ENCODE results near the gene A2M.

DNA sequence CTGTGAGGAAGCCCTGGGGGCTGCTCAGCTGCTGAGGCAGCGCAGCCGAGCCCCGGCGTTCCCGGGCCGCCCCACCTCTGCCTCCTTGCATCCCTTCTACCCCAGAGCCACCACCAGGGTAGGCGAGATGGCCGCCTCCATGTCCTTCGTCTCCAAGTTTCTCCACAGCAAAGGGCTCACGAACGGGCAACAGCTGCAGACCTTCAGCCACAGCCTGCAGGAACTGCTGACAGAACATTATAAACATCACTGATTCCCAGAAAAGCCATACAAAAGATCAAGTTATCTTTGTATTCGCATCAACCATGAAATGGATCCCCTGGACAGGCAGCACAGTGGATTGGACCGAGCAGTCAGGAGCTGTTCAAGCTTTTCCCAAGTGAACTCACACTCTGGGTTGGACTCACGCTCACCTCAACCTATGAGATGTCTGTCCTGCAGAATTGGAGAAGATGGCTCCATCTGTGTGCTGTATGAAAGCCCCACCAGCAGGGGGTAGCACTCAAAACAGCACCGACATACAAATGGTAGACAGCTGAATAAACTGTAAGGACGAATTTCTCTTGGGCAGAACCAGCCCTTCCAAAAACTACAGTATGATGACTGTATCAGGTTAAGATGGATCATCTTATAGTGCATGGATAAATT, 19.4 kb upstream of the A2M start:
- no peak for TF ChIP-seq POLR2A (IDR thresholded peaks at IDR 0.05; ENCODE audit: low read length)
- TF ChIP-seq, protein P1, sequence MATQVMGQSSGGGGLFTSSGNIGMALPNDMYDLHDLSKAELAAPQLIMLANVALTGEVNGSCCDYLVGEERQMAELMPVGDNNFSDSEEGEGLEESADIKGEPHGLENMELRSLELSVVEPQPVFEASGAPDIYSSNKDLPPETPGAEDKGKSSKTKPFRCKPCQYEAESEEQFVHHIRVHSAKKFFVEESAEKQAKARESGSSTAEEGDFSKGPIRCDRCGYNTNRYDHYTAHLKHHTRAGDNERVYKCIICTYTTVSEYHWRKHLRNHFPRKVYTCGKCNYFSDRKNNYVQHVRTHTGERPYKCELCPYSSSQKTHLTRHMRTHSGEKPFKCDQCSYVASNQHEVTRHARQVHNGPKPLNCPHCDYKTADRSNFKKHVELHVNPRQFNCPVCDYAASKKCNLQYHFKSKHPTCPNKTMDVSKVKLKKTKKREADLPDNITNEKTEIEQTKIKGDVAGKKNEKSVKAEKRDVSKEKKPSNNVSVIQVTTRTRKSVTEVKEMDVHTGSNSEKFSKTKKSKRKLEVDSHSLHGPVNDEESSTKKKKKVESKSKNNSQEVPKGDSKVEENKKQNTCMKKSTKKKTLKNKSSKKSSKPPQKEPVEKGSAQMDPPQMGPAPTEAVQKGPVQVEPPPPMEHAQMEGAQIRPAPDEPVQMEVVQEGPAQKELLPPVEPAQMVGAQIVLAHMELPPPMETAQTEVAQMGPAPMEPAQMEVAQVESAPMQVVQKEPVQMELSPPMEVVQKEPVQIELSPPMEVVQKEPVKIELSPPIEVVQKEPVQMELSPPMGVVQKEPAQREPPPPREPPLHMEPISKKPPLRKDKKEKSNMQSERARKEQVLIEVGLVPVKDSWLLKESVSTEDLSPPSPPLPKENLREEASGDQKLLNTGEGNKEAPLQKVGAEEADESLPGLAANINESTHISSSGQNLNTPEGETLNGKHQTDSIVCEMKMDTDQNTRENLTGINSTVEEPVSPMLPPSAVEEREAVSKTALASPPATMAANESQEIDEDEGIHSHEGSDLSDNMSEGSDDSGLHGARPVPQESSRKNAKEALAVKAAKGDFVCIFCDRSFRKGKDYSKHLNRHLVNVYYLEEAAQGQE (IDR thresholded peaks at IDR 0.05) = no peak
- no peak for TF ChIP-seq EP300 (IDR thresholded peaks at IDR 0.05)
- TF ChIP-seq MAFK (IDR thresholded peaks at IDR 0.05; ENCODE audit: partially characterized antibody) = peak; percentile 17
- TF ChIP-seq, protein P2, sequence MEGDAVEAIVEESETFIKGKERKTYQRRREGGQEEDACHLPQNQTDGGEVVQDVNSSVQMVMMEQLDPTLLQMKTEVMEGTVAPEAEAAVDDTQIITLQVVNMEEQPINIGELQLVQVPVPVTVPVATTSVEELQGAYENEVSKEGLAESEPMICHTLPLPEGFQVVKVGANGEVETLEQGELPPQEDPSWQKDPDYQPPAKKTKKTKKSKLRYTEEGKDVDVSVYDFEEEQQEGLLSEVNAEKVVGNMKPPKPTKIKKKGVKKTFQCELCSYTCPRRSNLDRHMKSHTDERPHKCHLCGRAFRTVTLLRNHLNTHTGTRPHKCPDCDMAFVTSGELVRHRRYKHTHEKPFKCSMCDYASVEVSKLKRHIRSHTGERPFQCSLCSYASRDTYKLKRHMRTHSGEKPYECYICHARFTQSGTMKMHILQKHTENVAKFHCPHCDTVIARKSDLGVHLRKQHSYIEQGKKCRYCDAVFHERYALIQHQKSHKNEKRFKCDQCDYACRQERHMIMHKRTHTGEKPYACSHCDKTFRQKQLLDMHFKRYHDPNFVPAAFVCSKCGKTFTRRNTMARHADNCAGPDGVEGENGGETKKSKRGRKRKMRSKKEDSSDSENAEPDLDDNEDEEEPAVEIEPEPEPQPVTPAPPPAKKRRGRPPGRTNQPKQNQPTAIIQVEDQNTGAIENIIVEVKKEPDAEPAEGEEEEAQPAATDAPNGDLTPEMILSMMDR (IDR thresholded peaks at IDR 0.05) = 0 out of 3 replicates have a peak, but pooled peaks have one; percentile 25
- TF ChIP-seq RAD21 (conservative IDR thresholded peaks at IDR 0.05 in 1 of 2, IDR thresholded peaks at IDR 0.05 in 1 of 2) = 0 out of 5 replicates have a peak, but pooled peaks of 1 of the 2 experiments have one; percentile 12
- TF ChIP-seq, protein P3, sequence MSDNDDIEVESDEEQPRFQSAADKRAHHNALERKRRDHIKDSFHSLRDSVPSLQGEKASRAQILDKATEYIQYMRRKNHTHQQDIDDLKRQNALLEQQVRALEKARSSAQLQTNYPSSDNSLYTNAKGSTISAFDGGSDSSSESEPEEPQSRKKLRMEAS (IDR thresholded peaks at IDR 0.05) = no peak
- TF ChIP-seq, protein P4, sequence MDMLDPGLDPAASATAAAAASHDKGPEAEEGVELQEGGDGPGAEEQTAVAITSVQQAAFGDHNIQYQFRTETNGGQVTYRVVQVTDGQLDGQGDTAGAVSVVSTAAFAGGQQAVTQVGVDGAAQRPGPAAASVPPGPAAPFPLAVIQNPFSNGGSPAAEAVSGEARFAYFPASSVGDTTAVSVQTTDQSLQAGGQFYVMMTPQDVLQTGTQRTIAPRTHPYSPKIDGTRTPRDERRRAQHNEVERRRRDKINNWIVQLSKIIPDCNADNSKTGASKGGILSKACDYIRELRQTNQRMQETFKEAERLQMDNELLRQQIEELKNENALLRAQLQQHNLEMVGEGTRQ (IDR thresholded peaks at IDR 0.05) = no peak
- TF ChIP-seq, protein P5, sequence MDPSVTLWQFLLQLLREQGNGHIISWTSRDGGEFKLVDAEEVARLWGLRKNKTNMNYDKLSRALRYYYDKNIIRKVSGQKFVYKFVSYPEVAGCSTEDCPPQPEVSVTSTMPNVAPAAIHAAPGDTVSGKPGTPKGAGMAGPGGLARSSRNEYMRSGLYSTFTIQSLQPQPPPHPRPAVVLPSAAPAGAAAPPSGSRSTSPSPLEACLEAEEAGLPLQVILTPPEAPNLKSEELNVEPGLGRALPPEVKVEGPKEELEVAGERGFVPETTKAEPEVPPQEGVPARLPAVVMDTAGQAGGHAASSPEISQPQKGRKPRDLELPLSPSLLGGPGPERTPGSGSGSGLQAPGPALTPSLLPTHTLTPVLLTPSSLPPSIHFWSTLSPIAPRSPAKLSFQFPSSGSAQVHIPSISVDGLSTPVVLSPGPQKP (IDR thresholded peaks at IDR 0.05; ENCODE audit: low read depth, low read length) = no peak
- TF ChIP-seq BHLHE40 (IDR thresholded peaks at IDR 0.05; ENCODE audit: low read depth, low read length) = no peak
- TF ChIP-seq ZSCAN20 (CRISPR knock-in tag; IDR thresholded peaks at IDR 0.05) = no peak
- no peak for TF ChIP-seq CHD2 (IDR thresholded peaks at IDR 0.05; ENCODE audit: low read length, partially characterized antibody)
